ENCODE data around the gene SRSF5. TPM values are rescaled to one million over a fixed set of nuclear protein-coding genes. Genes with fewer than 3 reads are reported as not detected.

SRSF5 gene
- total and polyA plus RNA-seq, 2 of the 13 experiments (the other 11 are each of a cell fraction or from before 2014, with no cell fraction given) = 189 to 277 TPM

DNA sequence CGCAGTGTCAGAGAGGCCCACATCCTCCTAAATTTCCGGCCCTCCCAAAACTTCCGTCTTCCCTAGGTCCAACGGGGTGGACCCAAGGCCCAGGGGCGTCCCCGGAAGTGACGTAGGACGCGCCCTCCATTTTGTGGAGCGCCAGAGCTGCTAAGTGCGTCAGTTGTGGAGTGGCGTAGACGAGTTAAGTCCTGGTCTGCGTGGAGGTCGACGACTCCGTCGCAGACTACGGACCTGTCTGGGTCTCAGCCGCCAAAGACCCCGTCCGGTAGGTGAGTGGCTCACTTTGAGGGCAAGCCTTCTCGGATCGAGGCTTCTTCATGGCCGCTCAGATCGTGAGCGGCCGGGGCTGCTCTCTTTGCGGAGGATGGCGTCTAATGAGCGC lies at the start of gene SRSF5 (continued):
- no peak for TF ChIP-seq ZNF569 (CRISPR knock-in tag; IDR thresholded peaks at IDR 0.05; ENCODE audit: borderline replicate concordance)
- TF ChIP-seq, protein P1, sequence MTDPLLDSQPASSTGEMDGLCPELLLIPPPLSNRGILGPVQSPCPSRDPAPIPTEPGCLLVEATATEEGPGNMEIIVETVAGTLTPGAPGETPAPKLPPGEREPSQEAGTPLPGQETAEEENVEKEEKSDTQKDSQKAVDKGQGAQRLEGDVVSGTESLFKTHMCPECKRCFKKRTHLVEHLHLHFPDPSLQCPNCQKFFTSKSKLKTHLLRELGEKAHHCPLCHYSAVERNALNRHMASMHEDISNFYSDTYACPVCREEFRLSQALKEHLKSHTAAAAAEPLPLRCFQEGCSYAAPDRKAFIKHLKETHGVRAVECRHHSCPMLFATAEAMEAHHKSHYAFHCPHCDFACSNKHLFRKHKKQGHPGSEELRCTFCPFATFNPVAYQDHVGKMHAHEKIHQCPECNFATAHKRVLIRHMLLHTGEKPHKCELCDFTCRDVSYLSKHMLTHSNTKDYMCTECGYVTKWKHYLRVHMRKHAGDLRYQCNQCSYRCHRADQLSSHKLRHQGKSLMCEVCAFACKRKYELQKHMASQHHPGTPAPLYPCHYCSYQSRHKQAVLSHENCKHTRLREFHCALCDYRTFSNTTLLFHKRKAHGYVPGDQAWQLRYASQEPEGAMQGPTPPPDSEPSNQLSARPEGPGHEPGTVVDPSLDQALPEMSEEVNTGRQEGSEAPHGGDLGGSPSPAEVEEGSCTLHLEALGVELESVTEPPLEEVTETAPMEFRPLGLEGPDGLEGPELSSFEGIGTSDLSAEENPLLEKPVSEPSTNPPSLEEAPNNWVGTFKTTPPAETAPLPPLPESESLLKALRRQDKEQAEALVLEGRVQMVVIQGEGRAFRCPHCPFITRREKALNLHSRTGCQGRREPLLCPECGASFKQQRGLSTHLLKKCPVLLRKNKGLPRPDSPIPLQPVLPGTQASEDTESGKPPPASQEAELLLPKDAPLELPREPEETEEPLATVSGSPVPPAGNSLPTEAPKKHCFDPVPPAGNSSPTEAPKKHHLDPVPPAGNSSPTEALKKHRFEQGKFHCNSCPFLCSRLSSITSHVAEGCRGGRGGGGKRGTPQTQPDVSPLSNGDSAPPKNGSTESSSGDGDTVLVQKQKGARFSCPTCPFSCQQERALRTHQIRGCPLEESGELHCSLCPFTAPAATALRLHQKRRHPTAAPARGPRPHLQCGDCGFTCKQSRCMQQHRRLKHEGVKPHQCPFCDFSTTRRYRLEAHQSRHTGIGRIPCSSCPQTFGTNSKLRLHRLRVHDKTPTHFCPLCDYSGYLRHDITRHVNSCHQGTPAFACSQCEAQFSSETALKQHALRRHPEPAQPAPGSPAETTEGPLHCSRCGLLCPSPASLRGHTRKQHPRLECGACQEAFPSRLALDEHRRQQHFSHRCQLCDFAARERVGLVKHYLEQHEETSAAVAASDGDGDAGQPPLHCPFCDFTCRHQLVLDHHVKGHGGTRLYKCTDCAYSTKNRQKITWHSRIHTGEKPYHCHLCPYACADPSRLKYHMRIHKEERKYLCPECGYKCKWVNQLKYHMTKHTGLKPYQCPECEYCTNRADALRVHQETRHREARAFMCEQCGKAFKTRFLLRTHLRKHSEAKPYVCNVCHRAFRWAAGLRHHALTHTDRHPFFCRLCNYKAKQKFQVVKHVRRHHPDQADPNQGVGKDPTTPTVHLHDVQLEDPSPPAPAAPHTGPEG (CRISPR knock-in tag; IDR thresholded peaks at IDR 0.05) = peak; percentile 65; the same call in 1 of the 2 replicates
- TF ChIP-seq, protein P2, sequence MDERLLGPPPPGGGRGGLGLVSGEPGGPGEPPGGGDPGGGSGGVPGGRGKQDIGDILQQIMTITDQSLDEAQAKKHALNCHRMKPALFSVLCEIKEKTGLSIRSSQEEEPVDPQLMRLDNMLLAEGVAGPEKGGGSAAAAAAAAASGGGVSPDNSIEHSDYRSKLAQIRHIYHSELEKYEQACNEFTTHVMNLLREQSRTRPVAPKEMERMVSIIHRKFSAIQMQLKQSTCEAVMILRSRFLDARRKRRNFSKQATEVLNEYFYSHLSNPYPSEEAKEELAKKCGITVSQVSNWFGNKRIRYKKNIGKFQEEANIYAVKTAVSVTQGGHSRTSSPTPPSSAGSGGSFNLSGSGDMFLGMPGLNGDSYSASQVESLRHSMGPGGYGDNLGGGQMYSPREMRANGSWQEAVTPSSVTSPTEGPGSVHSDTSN (CRISPR knock-in tag; IDR thresholded peaks at IDR 0.05) = no peak
- peak; percentile 86 for TF ChIP-seq NKX3-1 (CRISPR knock-in tag; IDR thresholded peaks at IDR 0.05)
- TF ChIP-seq HDAC2 (CRISPR knock-in tag; IDR thresholded peaks at IDR 0.05) = peak; percentile 75
- TF ChIP-seq ZNF850 (CRISPR knock-in tag; conservative IDR thresholded peaks at IDR 0.05) = peak; percentile 85; the same call in 1 of the 2 replicates
- no peak for TF ChIP-seq ZNF746 (CRISPR knock-in tag; IDR thresholded peaks at IDR 0.05)
- peak; percentile 85 for TF ChIP-seq ZNF788 (CRISPR knock-in tag; IDR thresholded peaks at IDR 0.05; ENCODE audit: borderline replicate concordance)
- TF ChIP-seq, protein P3, sequence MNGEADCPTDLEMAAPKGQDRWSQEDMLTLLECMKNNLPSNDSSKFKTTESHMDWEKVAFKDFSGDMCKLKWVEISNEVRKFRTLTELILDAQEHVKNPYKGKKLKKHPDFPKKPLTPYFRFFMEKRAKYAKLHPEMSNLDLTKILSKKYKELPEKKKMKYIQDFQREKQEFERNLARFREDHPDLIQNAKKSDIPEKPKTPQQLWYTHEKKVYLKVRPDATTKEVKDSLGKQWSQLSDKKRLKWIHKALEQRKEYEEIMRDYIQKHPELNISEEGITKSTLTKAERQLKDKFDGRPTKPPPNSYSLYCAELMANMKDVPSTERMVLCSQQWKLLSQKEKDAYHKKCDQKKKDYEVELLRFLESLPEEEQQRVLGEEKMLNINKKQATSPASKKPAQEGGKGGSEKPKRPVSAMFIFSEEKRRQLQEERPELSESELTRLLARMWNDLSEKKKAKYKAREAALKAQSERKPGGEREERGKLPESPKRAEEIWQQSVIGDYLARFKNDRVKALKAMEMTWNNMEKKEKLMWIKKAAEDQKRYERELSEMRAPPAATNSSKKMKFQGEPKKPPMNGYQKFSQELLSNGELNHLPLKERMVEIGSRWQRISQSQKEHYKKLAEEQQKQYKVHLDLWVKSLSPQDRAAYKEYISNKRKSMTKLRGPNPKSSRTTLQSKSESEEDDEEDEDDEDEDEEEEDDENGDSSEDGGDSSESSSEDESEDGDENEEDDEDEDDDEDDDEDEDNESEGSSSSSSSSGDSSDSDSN (CRISPR knock-in tag; IDR thresholded peaks at IDR 0.05) = peak; percentile 52; the same call in 1 of the 2 replicates
- TF ChIP-seq CHD2 (IDR thresholded peaks at IDR 0.05; ENCODE audit: low read depth, low read length) = no peak
- TF ChIP-seq ASH2L (IDR thresholded peaks at IDR 0.05; ENCODE audit: insufficient read length, low read depth, low read length) = peak; percentile 93
- peak; percentile 86; the same call in 1 of the 2 replicates for TF ChIP-seq NR1H2 (CRISPR knock-in tag; IDR thresholded peaks at IDR 0.05; ENCODE audit: borderline replicate concordance, low read depth)
- peak; percentile 89 for TF ChIP-seq ZIK1 (CRISPR knock-in tag; IDR thresholded peaks at IDR 0.05; ENCODE audit: borderline replicate concordance, low read depth)
- no peak for TF ChIP-seq ZEB1 (IDR thresholded peaks at IDR 0.05; ENCODE audit: insufficient replicate concordance, low read depth)
- TF ChIP-seq, protein P4, sequence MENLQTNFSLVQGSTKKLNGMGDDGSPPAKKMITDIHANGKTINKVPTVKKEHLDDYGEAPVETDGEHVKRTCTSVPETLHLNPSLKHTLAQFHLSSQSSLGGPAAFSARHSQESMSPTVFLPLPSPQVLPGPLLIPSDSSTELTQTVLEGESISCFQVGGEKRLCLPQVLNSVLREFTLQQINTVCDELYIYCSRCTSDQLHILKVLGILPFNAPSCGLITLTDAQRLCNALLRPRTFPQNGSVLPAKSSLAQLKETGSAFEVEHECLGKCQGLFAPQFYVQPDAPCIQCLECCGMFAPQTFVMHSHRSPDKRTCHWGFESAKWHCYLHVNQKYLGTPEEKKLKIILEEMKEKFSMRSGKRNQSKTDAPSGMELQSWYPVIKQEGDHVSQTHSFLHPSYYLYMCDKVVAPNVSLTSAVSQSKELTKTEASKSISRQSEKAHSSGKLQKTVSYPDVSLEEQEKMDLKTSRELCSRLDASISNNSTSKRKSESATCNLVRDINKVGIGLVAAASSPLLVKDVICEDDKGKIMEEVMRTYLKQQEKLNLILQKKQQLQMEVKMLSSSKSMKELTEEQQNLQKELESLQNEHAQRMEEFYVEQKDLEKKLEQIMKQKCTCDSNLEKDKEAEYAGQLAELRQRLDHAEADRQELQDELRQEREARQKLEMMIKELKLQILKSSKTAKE (CRISPR knock-in tag; IDR thresholded peaks at IDR 0.05; ENCODE audit: borderline replicate concordance) = 0 out of 2 replicates have a peak, but pooled peaks have one; percentile 48
- peak; percentile 70 for TF ChIP-seq RFXAP (CRISPR knock-in tag; IDR thresholded peaks at IDR 0.05; ENCODE audit: borderline replicate concordance)
- TF ChIP-seq KDM5B (CRISPR knock-in tag; IDR thresholded peaks at IDR 0.05; ENCODE audit: borderline replicate concordance) = peak; percentile 82; the same call in 1 of the 2 replicates
- TF ChIP-seq NFKB2 (CRISPR knock-in tag; IDR thresholded peaks at IDR 0.05; ENCODE audit: borderline replicate concordance) = 0 out of 2 replicates have a peak, but pooled peaks have one; percentile 41

All from HepG2 (cell line).